Measurements from ENCODE around the gene STX18.
"Not testable (repeated sequence)": the region's sequence is repeated elsewhere in the genome, so short reads cannot be mapped to it uniquely, and the experiment has no call there.

The STX18 gene

DNA sequence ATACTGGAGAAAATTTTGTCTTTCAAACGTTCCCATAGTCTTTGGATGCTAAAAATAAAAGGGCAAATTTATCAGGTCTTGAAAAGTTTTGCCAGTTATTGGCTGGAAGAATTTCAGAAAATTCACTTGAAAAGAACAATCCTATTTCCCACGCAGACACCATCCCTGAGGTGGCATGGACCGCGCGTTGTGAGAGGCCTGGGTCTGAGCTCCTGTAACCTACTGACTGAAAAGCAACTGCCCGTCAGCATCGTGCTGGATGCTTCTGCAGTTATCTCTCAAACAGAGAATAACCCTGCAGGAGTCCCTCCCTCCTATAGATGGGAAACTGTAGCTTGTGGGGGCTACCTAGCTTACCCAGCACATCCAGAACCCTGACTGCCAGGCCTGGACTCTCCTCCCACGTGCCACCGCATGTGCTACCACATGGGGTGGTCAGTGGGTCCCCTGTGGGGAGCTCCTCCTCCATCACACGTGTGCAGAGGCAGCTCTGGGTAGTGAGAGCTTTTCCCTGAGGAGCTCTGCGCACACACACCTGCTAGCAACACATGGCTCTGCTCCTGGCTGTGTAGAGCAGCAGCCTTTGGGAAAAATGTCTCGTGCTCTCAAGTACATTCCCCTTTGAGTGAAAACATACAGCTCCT is 118.9 kb downstream of the STX18 start:
- no peak overlapping the region for H3K27ac ChIP-seq
- intact Hi-C loops (cut with DNase I; ENCODE audit: low total_unique reads): no loop called here
- no peak for DNase-seq
- H3K4me3 ChIP-seq: no peak overlapping the region
- TF ChIP-seq, protein P1, sequence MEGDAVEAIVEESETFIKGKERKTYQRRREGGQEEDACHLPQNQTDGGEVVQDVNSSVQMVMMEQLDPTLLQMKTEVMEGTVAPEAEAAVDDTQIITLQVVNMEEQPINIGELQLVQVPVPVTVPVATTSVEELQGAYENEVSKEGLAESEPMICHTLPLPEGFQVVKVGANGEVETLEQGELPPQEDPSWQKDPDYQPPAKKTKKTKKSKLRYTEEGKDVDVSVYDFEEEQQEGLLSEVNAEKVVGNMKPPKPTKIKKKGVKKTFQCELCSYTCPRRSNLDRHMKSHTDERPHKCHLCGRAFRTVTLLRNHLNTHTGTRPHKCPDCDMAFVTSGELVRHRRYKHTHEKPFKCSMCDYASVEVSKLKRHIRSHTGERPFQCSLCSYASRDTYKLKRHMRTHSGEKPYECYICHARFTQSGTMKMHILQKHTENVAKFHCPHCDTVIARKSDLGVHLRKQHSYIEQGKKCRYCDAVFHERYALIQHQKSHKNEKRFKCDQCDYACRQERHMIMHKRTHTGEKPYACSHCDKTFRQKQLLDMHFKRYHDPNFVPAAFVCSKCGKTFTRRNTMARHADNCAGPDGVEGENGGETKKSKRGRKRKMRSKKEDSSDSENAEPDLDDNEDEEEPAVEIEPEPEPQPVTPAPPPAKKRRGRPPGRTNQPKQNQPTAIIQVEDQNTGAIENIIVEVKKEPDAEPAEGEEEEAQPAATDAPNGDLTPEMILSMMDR (IDR thresholded peaks at IDR 0.05): no peak
- H3K4me1 ChIP-seq: no peaks in the 10 kb centered on the region
- no peaks in the 10 kb centered on the region for H3K9me3 ChIP-seq
- H3K27me3 ChIP-seq: no peaks in the 10 kb centered on the region
- H3K36me3 ChIP-seq: peaks cover 62 to 91% (median 70%) of the 10 kb centered on the region in 3 donors

DNA sequence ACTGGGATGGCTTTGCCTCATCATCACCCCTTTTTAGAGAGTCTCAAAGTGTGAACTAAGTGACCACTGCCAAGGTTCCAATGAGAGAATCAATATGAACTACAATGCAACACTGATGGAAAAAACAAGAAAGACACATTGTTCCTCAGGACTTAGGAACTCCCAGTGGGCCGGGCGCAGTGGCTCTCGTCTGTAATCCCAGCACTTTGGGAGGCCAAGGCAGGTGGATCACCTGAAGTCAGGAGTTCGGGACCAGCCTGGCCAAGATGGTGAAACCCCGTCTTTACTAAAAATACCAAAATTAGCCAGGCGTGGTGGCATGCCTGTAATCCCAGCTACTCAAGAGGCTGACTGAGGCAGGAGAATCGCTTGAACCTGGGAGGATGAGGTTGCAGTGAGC is 119.7 kb downstream of the STX18 start:
- H3K27me3 ChIP-seq; H3K4me1 ChIP-seq; H3K9me3 ChIP-seq; DNase-seq; H3K27ac ChIP-seq; H3K4me3 ChIP-seq; intact Hi-C loops (cut with DNase I; ENCODE audit: low total_unique reads): not testable (repeated sequence)
- H3K36me3 ChIP-seq: peaks cover 64 to 91% (median 68%) of the 10 kb centered on the region in 3 donors

DNA sequence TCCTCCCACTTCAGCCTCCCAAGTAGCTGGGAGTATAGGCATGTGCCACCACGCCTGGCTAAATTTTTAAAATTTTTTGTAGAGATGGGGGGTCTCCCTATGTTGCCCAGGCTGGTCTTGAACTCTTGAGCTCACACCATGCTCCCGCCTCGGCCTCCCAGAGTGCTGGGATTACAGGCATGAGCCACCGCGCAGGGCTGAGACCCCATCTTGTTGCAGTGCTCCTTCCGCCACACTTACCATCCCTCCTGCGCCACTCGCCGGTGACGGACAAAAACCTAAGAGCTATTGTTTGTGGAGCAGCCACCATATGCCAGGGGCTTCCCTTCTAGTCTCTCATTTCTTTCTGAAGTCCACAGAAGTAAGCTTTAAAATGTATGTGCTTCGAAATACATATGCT is 120.5 kb downstream of the STX18 start:
- no peaks in the 10 kb centered on the region for H3K4me1 ChIP-seq
- intact Hi-C loops (cut with DNase I; ENCODE audit: low total_unique reads): no loop called here
- H3K36me3 ChIP-seq: peaks cover 64 to 97% (median 68%) of the 10 kb centered on the region in 3 donors

DNA sequence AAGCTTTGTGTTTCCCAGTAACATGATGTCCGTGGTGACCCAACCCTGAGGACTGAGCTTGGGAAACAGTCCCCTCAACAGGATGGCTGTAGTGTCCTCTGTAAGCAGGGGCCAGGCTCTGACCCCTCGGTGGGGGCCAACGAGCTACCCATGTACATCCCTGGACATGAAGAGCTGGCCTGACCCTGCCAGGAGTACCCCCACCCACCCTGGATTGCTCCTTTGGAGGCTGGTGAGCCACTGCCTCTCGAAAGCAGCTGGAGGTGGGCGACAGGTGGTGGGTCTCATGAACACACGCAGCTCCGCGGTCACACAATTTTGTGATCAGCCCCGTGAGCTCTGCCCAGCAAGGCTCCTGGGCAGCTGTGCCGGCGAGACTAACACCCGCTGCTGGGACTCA is 121.4 kb downstream of the STX18 start:
- Histone ChIP-seq H3K27ac (no peak overlapping the region), H3K27me3 (no peaks in the 10 kb centered on the region), H3K9me3 (no peaks in the 10 kb centered on the region), H3K4me3 (no peak overlapping the region), H3K4me1 (no peaks in the 10 kb centered on the region), H3K36me3 (peaks cover 66 to 99% (median 68%) of the 10 kb centered on the region in 3 donors)
- intact Hi-C loops (cut with DNase I; ENCODE audit: low total_unique reads): no loop called here
- TF ChIP-seq, protein P1 (IDR thresholded peaks at IDR 0.05): no peak
- peak in 1 of 2 donors; percentile 9 for DNase-seq

More for the DNA sequence above, 120.5 kb downstream of the STX18 start:
- no peaks in the 10 kb centered on the region for H3K9me3 ChIP-seq
- TF ChIP-seq, protein P1 (IDR thresholded peaks at IDR 0.05): no peak
- DNase-seq: no peak
- no peaks in the 10 kb centered on the region for H3K27me3 ChIP-seq
- H3K27ac ChIP-seq: no peak overlapping the region
- H3K4me3 ChIP-seq: no peak overlapping the region

DNA sequence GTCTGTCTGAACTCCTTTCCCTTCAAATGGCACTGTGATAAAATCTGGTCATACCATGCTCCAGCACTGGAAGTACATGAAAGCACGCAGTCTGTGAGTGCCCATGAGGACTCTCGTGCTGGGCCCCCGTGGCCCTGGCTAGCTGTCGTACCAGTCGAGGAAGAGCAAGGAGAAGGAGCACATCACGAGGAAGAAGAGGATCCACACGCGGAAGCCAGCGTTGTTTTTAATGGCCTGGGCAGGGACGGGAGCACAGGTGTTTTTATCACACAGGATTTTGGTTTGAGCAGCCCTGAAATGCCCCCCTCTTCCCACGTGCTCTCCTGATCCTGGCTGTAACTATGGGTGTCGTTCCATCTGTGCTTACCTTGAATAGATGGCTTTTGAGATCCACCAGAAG is 122.0 kb downstream of the STX18 start:
- TF ChIP-seq, protein P1 (IDR thresholded peaks at IDR 0.05): no peak
- Histone ChIP-seq H3K27me3 (no peaks in the 10 kb centered on the region), H3K4me3 (no peak overlapping the region), H3K9me3 (no peaks in the 10 kb centered on the region), H3K4me1 (no peaks in the 10 kb centered on the region), H3K36me3 (peaks cover 62 to 98% (median 67%) of the 10 kb centered on the region in 3 donors), H3K27ac (no peak overlapping the region)
- intact Hi-C loops (cut with DNase I; ENCODE audit: low total_unique reads): no loop called here
- peak in 1 of 2 donors; percentile 3 for DNase-seq

DNA sequence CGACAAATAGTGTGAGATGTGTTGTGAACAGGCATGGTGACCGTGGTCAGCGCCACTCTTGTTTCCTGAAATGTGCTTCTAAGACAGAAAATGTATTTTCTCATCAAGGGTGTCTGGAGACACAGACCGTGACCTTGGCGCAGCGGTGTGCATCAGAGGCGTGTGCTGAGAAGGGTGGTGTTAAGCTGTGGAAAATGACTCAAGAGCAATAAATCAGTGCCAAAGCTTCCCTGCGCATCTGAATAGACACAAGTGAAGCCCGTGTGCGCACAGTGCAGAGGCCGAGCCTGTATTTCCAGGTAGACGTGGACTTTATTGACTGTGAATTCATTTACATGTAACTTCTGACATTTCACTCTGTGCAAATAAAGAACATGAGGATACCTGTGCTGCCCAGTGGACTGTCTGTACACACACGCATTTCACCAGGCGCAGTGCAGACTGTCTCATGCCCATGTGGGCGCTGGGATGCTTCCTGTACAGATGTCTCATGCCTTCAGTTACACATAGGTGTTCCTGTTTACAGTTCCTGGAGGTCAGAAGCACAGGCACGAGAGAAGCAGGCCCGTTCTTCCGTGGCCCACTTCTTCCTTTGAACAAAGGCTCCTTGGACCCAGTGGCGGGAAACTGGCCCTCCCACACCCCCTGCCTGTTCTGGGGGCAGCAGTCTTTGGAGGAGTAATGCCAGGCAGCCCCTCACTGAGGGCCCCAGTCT is 123.0 kb downstream of the STX18 start:
- no peaks in the 10 kb centered on the region for H3K27me3 ChIP-seq
- no peaks in the 10 kb centered on the region for H3K9me3 ChIP-seq
- no peaks in the 10 kb centered on the region for H3K4me1 ChIP-seq
- peak in 1 of 2 donors; percentile 14 for DNase-seq
- TF ChIP-seq, protein P1 (IDR thresholded peaks at IDR 0.05): no peak
- H3K27ac ChIP-seq: no peak overlapping the region
- no peak overlapping the region for H3K4me3 ChIP-seq
- intact Hi-C loops (cut with DNase I; ENCODE audit: low total_unique reads): no loop called here
- peaks cover 57 to 87% (median 61%) of the 10 kb centered on the region in 3 donors for H3K36me3 ChIP-seq
